Measurements from ENCODE around the gene TACC2.

Gene TACC2

DNA sequence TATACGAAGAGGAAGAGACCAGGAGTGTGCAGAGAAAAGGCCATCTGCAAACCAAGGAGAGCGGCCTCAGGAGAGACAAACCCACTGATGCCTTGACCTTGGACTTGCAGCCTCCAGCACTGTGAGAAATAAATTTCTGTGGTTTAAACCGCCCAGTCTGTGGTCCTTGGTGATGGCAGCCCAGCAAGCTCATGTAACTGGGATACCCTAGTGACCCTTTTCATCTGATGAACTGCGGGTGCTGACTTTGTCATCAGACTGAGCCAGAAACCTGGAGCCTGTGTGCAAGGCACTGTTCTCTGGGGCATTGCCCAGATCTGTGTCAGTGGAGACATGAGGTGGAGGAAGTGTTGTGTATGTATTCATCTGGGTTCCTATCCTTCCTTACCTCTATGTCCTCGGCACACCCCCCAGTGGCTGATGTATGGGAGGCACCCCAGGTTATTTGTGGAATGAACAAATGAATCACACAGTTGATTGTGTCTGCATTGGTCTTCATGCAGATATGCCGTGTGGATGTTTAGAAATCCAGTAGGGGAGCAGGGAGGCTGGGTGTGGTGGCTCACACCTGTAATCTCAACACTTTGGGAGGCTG, 217.6 kb downstream of the TACC2 start:
- H3K4me3 ChIP-seq (ENCODE audit: low read depth, low read length), result no peak overlapping the region
- TF ChIP-seq CTCF (IDR thresholded peaks at IDR 0.05; ENCODE audit: insufficient read depth, low read length, missing control alignments), result no peak
- DNase-seq (ENCODE audit: low read depth, low spot score), result no peak
- CTCF ChIA-PET, result interaction anchor here (1.2 kb wide), 1 partner anchor 65 kb away, joined by 3 read pairs; no protein-coding TSS in a partner anchor
- POLR2A ChIA-PET, result no interaction called here

GRCh38 chr10:122207163-122207562, 218.2 kb downstream of the TACC2 start:
- POLR2A ChIA-PET, result no interaction called here
- CTCF ChIA-PET, result interaction anchor here (1.2 kb wide), 1 partner anchor 66 kb away, joined by 3 read pairs; no protein-coding TSS in a partner anchor
- DNase-seq (ENCODE audit: low read depth, low spot score), result no peak
- H3K4me3 ChIP-seq (ENCODE audit: low read depth, low read length), result no peak overlapping the region
- TF ChIP-seq CTCF (IDR thresholded peaks at IDR 0.05; ENCODE audit: insufficient read depth, low read length, missing control alignments), result no peak

DNA sequence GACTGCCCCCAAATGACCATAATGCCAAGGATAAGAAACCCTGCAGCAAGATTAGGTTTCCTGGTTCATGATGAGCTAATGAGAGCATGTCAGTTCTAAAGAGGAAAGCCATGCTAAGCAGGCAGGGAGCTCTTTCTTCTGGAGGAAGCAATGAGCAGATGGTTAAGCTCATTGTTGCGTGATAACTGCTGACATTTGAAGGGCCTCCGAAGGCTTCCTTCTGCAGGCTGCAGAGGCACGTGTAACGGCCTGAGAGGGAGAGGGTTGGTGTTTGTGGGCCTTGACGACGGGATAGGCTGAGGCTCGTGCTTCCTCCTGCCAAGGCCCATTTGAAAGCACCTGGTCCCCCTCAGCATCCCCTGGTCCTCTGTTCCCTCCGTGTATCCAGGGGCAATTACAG, 218.6 kb downstream of the TACC2 start:
- no peak for DNase-seq (ENCODE audit: low read depth, low spot score)
- ChIA-PET POLR2A (no interaction called here), CTCF (interaction anchor here (0.9 to 1.2 kb wide), 3 partner anchors 60 to 66 kb away, joined by 3 to 4 read pairs (median 4); no protein-coding TSS in a partner anchor)
- TF ChIP-seq CTCF (IDR thresholded peaks at IDR 0.05; ENCODE audit: insufficient read depth, low read length, missing control alignments), result no peak
- no peak overlapping the region for H3K4me3 ChIP-seq (ENCODE audit: low read depth, low read length)

- CTCF ChIA-PET, result interaction anchor here (0.9 kb wide), 2 partner anchors 59 to 66 kb away, joined by 4 read pairs; no protein-coding TSS in a partner anchor
- POLR2A ChIA-PET, result no interaction called here
- no peak for TF ChIP-seq CTCF (IDR thresholded peaks at IDR 0.05; ENCODE audit: insufficient read depth, low read length, missing control alignments)
- H3K4me3 ChIP-seq (ENCODE audit: low read depth, low read length), result no peak overlapping the region
- no peak for DNase-seq (ENCODE audit: low read depth, low spot score)
Measured at GRCh38 chr10:122208571-122209430, 219.8 kb downstream of the TACC2 start.

DNA sequence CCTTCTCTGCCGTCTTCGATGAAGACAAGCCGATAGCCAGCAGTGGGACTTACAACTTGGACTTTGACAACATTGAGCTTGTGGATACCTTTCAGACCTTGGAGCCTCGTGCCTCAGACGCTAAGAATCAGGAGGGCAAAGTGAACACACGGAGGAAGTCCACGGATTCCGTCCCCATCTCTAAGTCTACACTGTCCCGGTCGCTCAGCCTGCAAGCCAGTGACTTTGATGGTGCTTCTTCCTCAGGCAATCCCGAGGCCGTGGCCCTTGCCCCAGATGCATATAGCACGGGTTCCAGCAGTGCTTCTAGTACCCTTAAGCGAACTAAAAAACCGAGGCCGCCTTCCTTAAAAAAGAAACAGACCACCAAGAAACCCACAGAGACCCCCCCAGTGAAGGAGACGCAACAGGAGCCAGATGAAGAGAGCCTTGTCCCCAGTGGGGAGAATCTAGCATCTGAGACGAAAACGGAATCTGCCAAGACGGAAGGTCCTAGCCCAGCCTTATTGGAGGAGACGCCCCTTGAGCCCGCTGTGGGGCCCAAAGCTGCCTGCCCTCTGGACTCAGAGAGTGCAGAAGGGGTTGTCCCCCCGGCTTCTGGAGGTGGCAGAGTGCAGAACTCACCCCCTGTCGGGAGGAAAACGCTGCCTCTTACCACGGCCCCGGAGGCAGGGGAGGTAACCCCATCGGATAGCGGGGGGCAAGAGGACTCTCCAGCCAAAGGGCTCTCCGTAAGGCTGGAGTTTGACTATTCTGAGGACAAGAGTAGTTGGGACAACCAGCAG, 221.7 kb downstream of the TACC2 start:
- H3K4me3 ChIP-seq (ENCODE audit: low read depth, low read length), result no peak overlapping the region
- DNase-seq (ENCODE audit: low read depth, low spot score), result no peak
- ChIA-PET POLR2A (interaction anchor here (0.6 kb wide), 1 partner anchor 943 kb away, joined by 3 read pairs; the partner anchor contains the start of gene BUB3), CTCF (interaction anchor here (1.1 kb wide), 1 partner anchor 13 kb away, joined by 3 read pairs; no protein-coding TSS in a partner anchor)
- TF ChIP-seq CTCF (IDR thresholded peaks at IDR 0.05; ENCODE audit: insufficient read depth, low read length, missing control alignments), result no peak
